Stimulated activated CD4-positive, alpha-beta T cell treated with anti-CD3 and anti-CD28 coated beads, Interleukin-2, amount 100 ng/mL, for 24 hours (primary cell): ENCODE results near the gene AKAP8L.
"Not testable (repeated sequence)": the region's sequence is repeated elsewhere in the genome, so short reads cannot be mapped to it uniquely, and the experiment has no call there.

ENCODE experiments used
- DNase-seq, 2 donors: peaks; one replicate each; pipeline ENCODE4 v3.0.0-alpha.2; 2020

The AKAP8L gene

DNA sequence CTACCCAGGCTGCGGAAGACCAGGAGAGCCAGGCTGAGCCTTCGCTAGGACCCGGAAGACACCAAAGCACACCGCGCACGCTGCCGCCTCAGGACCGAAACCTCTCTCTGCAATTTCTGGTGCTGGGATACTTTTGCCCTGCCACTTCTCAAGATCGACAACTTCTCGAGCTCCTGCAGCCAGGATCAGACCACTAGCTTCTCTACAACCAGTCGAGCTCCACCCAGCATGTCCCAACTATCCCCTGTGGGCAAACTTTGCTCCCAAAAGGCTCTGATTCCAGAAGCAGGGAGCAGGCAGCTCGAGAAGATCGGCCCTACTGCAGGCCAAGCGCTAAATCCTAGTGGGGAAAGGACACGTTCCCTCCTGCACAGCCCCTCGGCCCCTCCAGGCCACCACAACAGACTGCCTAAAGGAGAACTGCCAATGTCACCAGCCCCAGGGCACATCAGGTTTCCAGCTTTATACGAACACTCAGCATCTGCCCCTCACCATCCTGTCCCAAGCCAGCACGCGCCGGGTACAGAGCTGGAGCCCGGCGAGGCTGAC is 40.2 kb downstream of the AKAP8L start:
- DNase-seq, result peak; percentile 60 to 64

- DNase-seq, result no peak
Observed at GRCh38 chr19:15374796-15375440, 43.9 kb downstream of the AKAP8L start.

DNA sequence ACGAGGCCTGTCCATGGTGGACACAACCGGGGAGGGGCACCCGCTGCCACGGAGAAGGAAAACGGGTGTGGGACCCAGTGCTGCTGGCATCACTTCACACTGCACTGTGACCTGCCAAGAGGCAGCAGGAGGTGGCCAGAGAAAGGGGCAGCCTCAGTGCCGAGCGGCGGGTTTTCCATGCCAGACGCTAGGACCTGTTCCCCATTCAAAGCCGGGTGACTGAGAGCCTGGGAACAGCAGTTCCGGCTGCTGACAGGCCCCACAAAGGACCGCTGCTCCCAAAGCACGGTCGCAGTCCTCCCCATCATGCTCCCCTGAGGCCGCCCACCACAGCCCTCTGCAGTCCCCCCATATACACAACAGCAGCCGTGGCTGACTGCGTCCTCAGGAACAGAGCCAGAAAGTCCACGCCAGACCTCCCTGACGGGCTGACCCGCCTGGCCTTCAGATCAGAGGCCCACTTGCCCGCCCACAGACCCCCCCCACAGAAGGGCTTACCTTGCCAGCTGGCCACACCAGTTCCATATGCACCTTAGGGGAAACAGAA is 44.6 kb downstream of the AKAP8L start:
- no peak for DNase-seq

DNA sequence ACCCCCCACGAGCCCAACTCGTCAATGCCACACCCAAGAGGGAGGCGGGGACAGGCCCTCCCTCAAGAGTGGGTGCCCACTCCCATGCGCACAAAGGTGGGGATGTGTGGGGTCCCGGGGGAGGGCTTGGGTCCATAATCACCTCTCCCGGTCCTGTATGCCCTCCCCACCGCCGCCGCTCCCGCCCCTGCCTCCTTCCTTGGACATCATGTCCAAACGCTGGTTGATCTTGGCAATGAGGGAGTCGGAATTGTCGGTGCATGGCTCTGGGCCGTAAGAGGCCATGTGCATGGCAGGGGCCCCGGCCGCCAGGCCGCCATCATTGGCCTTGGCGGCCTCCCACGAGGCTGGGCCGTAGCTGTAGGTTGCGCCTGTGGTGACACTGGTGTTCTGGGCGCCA is 45.1 kb downstream of the AKAP8L start:
- no peak for DNase-seq

DNA sequence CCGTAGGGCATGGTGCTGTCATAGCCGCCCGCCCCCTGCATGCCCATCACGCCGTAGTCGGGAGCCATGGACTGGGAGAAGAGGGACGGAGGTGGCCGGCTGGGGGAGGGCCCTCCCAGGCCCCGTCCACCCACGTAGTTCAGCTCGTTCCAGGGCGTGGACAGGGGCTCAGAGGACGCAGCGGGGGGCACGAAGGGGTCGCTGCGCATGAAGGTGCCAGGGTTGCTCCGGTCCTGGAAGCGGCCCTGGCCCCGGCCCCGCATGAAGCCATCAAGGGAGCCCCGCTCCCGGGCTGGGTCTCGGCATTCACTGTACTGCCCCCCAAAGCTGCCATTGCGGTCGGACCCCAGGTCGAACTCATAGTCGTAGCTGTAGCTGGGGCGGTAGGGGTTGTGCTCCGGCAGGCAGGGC is 45.9 kb downstream of the AKAP8L start:
- DNase-seq, result no peak

DNA sequence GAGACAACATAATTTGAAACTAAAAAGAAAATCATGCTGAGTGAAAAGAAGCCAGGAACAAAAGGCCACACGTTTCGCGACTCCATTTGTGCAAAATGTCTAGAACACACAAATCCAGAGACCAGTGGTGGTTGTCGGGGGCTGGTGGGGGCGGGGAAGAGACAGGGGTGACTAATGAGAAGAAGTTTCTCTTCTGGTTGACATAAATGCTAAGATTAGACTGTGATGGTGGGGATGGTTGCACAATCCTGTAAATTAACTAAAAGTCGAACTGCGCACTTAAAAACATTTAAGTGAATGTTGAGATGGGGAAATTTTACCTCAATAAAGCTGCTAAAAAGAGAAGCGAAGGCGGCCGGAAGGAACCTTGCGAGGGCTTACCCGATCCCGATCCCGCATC is 46.3 kb downstream of the AKAP8L start:
- no peak for DNase-seq

DNA sequence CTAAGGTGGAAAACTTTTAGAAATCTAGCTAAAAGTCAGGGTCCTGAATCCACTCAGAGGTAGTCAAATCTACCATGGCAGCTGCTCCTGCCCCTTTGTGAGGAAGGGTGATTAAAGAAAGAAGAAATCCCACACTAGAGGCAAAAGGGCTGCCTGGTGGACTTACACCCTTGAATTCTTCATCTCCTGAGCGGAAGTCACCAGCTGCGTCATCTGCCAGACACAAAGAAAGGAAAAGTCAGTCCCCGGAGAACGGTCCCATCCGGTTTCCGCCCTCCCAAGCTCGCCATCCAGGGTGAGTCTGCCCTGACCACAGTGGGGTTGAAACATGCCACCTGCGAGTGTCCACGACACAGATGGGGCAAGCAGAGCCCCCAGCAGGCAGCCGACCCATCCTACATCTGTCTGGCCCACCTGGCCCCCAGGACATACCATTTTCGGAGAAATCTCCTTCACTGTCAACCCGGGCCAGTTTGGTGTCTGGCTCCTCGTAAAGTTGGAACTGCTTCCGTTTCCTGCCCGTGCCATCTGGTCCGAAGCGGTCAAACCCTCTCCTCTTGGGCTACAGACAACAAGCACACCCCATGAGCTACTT is 46.9 kb downstream of the AKAP8L start:
- no peak for DNase-seq

DNA sequence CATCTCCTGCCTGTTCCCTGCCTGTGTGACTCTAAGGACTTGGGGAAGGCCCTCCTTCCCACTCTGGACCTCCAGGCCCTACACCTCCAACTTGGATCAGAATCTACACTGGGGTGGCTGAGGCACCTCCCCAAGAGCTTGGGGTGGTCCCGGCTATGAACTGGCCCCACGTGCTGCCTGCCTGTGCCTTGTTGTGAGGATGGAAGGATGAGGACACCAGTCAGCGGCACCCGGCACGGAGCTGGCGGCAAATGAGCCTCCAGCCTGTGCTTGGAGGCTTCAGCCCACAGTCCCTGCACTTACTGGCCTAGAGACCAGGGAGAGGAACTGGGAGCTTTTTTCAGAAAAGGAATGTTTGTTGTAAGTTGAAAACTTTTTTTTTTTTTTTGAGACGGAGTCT is 47.7 kb downstream of the AKAP8L start:
- DNase-seq, result no peak

DNA sequence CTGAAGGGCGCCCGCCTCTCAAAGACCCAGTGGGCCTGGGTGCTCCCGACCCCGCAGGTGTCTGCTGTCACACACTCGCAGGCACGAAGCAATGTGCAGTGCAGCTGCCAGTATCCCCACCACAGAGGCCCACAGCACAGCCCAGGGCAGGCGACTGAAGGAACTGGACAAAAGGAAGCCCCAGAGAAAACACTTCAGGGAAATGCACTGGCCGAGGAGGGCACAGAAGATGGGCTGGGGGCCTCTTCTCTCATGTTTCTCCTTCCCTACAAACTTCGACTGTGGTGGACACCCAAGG is 49.2 kb downstream of the AKAP8L start:
- DNase-seq, result no peak

- no peak for DNase-seq
Observed at GRCh38 chr19:15368798-15369593, 49.8 kb downstream of the AKAP8L start.

GRCh38 chr19:15368051-15368632 is 50.6 kb downstream of the AKAP8L start:
- DNase-seq, result no peak

DNA sequence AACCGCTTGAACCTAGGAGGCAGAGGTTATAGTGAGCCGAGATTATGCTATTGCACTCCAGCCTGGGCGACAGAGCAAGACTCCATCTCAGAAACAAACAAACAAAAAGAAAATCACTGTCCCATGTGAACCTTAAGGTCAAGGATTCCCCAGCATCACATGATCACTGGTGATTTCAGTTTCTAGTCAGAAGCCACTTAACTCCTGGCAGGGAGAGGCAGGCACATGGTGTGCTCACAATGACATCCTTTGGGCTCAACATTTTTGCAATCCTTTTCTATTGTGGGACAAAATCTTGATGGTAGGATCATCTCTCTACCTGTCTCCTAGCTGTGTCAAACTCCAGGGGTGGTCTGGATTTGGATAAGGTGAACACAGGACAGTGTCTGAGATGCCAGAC is 51.3 kb downstream of the AKAP8L start:
- DNase-seq, result no peak

DNA sequence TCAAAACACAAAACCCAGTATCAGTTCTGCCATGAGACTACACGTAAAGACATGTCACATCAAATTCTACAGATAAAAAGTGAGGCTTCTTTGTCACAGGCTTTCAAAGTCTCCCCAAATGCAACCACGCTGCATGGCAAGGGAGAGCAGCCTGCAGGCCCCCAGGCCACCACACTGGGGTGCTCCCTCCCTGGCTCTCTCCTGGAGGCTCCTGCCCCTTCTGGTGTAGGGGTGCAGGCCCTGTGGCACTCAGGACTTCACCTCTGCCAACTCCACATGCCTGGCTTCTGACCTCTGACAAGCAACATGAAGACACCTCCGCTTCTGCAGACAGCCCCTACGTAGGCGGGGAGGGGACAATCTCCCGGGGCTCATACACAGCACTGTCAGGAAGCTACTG is 53.5 kb downstream of the AKAP8L start:
- no peak for DNase-seq

GRCh38 chr19:15363791-15364190 is 55.0 kb downstream of the AKAP8L start:
- DNase-seq, result not testable (repeated sequence)

DNA sequence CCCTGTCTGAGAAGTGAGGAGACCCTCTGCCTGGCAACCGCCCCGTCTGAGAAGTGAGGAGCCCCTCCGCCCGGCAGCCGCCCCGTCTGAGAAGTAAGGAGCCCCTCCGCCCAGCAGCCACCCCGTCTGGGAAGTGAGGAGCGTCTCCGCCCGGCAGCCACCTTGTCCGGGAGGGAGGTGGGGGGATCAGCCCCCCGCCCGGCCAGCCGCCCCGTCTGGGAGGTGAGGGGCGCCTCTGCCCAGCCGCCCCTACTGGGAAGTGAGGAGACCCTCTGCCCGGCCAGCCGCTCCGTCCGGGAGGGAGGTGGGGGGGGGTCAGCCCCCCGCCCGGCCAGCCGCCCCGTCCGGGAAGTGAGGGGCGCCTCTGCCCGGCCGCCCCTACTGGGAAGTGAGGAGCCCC is 55.7 kb downstream of the AKAP8L start:
- not testable (repeated sequence) for DNase-seq

- not testable (repeated sequence) for DNase-seq
Observed at GRCh38 chr19:15360015-15360414, 58.8 kb downstream of the AKAP8L start.

DNA sequence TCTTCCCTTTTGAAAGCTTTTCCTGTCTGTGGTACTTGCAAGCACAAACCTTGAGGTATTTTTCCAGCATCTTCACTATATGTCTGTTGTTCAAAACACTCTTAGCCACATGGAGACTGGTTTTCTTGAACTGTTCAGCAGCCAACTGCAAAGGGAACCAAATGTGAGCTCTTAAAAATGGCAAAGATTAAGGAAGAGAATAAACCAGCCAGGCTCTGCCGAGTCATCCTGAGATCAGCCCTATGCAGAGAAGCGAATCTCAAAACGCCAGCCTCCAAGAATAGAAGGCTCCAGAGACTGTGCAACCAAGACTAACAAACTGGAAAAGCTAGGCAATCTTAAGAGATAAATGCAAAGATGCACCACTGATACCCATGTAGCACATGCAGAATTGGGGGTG is 59.9 kb downstream of the AKAP8L start:
- DNase-seq, result no peak

- no peak for DNase-seq
Observed at GRCh38 chr19:15357906-15358305, 60.9 kb downstream of the AKAP8L start.

DNA sequence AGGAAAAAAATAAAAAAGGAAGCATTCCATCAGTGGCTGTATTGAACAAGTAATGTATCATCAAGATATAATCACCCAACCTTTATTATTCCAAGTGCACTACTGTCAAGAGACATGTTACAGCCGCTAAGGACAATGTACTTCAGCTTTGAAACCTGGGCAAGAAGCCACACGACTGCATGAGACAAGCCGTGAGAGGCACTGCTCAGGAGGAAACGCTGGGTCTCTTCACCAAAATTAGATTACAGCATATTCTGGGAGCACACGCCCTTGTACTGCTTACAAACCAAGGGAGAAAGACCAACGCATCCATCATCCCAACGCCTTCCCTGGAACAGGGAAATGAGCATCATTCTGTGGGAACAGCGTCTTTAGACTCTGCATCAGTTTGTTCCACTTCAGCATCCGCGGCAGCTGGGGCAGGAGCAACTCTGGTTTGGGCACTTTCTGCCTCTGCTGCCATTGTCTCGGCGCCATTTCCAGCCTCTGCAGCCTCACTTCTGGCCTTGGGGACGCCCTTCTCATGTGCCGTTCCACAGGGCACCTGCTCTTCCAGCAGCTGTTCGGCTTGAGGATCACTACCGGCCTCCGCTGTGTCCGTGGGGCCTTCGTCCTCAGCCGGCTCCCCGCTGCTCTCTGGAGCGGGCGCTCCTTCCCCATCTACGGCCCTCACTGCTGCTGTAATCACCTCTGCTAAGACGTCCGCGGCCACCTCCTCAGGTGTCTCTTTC is 64.1 kb downstream of the AKAP8L start:
- no peak for DNase-seq

DNA sequence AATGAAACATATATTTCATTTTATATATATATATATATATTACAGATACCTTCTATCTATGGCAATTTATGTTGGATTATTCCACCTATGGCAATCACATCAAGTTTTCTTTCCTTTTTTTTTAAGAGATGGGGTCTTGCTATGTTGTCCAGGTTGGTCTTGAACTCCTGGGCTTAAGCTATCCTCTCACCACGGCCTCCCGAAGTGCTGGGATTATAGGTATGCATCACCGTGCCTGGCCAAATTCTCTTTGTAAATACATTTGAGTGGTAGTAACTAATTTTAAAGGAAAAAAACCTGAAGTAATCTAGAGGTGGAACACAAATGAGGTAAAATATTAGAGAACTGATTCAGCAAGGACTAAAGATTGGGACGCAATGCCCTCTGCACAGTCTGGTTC is 64.9 kb downstream of the AKAP8L start:
- DNase-seq, result no peak

DNA sequence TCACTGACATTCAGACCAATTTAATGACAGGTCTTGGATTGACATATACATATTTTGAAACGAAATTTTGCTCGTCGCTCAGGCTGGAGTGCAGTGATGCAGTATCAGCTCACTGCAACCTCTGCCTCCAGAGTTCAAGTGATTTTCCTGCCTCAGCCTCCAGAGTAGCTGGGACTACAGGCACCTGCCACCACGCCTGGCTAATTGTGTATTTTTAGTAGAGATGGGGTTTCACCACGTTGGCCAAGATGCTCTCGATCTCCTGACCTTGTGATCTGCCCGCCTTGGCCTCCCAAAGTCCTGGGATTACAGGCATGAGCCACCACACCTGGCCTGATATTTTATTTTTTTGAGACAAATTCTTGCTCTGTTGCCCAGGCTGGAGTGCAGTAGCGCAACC is 66.3 kb downstream of the AKAP8L start:
- DNase-seq, result not testable (repeated sequence)

DNA sequence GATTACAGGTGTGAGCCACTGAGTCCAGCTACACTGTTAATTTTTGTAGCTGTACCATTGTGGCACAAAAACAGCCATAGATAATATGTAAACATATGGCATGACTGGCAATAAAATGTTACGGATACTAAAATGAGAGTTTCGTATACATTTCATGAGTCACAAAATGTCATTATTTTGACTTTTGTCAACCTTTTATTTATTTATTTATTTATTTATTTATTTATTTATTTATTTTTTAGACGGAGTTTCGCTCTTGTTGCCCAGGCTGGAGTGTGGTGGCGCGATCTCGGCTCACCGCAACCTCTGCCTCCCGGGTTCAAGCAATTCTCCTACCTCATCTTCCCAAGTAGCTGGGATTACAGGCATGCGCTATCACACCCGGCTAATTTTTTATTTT is 77.5 kb downstream of the AKAP8L start:
- DNase-seq, result not testable (repeated sequence)

DNA sequence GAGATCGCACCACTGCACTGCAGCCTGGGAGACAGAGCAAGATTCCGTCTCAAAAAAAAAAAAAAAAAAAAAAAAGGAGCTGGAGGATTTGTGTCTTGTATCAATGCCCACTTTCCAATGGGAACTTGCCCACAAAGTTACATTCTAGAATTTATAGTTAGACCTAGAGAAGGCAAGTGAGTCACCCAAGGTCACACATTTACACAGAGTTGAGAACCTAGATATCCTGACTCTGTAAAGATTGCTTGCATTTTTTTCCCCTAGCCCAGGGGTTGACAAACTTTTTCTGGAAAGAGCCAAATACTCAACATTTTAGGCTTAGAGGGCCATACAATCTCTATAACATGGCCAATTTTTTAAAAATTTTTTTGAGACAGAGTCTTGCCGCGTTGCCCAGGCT is 78.7 kb downstream of the AKAP8L start:
- no peak for DNase-seq
